Measurements from ENCODE around the gene SPNS2.

Gene SPNS2

GRCh38 chr17:4503283-4504025, 4.8 kb downstream of the SPNS2 start:
- no peak for DNase-seq (ENCODE audit: low read depth in 3 of 3)

- DNase-seq (ENCODE audit: low read depth in 3 of 3): no peak
Measured at GRCh38 chr17:4504188-4504587, 5.5 kb downstream of the SPNS2 start.

- DNase-seq (ENCODE audit: low read depth in 3 of 3): no peak
Measured at GRCh38 chr17:4505187-4505586, 6.5 kb downstream of the SPNS2 start.

- no peak for DNase-seq (ENCODE audit: low read depth in 3 of 3)
Measured at GRCh38 chr17:4506175-4506813, 7.6 kb downstream of the SPNS2 start.

- no peak for DNase-seq (ENCODE audit: low read depth in 3 of 3)
Measured at GRCh38 chr17:4506892-4507291, 8.2 kb downstream of the SPNS2 start.

GRCh38 chr17:4507361-4508111, 8.9 kb downstream of the SPNS2 start:
- no peak for DNase-seq (ENCODE audit: low read depth in 3 of 3)

GRCh38 chr17:4508207-4508606, 9.5 kb downstream of the SPNS2 start:
- DNase-seq (ENCODE audit: low read depth in 3 of 3): no peak

GRCh38 chr17:4509401-4509800, 10.7 kb downstream of the SPNS2 start:
- DNase-seq (ENCODE audit: low read depth in 3 of 3): no peak

- DNase-seq (ENCODE audit: low read depth in 3 of 3): no peak
Measured at GRCh38 chr17:4509923-4510617, 11.4 kb downstream of the SPNS2 start.

- no peak for DNase-seq (ENCODE audit: low read depth in 3 of 3)
Measured at GRCh38 chr17:4510618-4510941, 11.9 kb downstream of the SPNS2 start.

GRCh38 chr17:4511199-4511932, 12.7 kb downstream of the SPNS2 start:
- DNase-seq (ENCODE audit: low read depth in 3 of 3): no peak

- DNase-seq (ENCODE audit: low read depth in 3 of 3): no peak
Measured at GRCh38 chr17:4512156-4513112, 13.8 kb downstream of the SPNS2 start.

GRCh38 chr17:4513113-4514032, 14.7 kb downstream of the SPNS2 start:
- no peak for DNase-seq (ENCODE audit: low read depth in 3 of 3)

- DNase-seq (ENCODE audit: low read depth in 3 of 3): no peak
Measured at GRCh38 chr17:4514206-4514605, 15.5 kb downstream of the SPNS2 start.

- no peak for DNase-seq (ENCODE audit: low read depth in 3 of 3)
Measured at GRCh38 chr17:4514779-4515178, 16.1 kb downstream of the SPNS2 start.

GRCh38 chr17:4515501-4515900, 16.8 kb downstream of the SPNS2 start:
- DNase-seq (ENCODE audit: low read depth in 3 of 3): no peak

GRCh38 chr17:4516735-4517134, 18.1 kb downstream of the SPNS2 start:
- DNase-seq (ENCODE audit: low read depth in 3 of 3): no peak

- DNase-seq (ENCODE audit: low read depth in 3 of 3): no peak
Measured at GRCh38 chr17:4518901-4519300, 20.2 kb downstream of the SPNS2 start.

- no peak for DNase-seq (ENCODE audit: low read depth in 3 of 3)
Measured at GRCh38 chr17:4519361-4519788, 20.7 kb downstream of the SPNS2 start.
